ENCODE results near the gene HEXIM2. TPM values are rescaled to one million over a fixed set of nuclear protein-coding genes. Genes with fewer than 3 reads are reported as not detected.
"Not testable (repeated sequence)": the region's sequence is repeated elsewhere in the genome, so short reads cannot be mapped to it uniquely, and the experiment has no call there.

HEXIM2 gene
- total RNA-seq, 4 donors from 2014 or later = 3.8 to 11.1 (median 8.6) TPM

DNA sequence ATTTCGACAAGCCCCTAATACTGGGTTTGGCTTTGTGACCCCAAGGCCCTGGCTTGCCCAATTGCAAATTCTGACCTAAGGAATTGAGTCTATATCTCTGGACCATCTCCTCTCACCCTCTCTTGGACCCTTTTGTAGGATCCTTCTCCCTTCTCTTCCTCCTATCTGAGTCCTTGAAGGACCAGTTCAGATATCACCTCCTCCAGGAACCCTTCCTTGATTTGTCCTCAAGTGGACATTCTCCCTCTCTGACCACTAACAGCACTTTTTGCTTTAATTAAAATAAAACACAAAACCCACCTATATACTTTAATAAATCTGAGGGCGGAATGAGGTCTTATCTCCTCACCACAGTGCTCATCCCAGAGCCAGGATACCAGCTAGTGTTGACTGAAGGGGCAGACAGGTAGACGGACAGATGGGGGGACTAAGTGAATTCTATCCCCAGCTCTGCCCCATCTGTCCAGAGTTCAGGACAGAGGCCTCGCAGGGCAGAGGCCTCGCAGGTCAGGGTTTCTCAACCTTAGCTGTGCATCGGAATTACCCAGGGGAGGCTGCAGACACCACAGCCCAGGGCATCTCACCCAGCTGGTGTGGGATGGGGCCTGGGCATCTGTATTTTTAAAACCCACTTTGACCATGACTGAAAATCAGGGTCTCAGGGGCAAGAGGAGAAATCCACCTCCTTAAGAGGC, 38.5 kb upstream of the HEXIM2 start:
- ATAC-seq = no peak
- peaks cover 0 to 32% of the 10 kb centered on the region in 2 donors for H3K36me3 ChIP-seq
- no peak for TF ChIP-seq EP300 (IDR thresholded peaks at IDR 0.05)
- no peak for TF ChIP-seq POLR2AphosphoS5 (IDR thresholded peaks at IDR 0.05)
- no peak for TF ChIP-seq POLR2A (IDR thresholded peaks at IDR 0.05)
- TF ChIP-seq, protein P1, sequence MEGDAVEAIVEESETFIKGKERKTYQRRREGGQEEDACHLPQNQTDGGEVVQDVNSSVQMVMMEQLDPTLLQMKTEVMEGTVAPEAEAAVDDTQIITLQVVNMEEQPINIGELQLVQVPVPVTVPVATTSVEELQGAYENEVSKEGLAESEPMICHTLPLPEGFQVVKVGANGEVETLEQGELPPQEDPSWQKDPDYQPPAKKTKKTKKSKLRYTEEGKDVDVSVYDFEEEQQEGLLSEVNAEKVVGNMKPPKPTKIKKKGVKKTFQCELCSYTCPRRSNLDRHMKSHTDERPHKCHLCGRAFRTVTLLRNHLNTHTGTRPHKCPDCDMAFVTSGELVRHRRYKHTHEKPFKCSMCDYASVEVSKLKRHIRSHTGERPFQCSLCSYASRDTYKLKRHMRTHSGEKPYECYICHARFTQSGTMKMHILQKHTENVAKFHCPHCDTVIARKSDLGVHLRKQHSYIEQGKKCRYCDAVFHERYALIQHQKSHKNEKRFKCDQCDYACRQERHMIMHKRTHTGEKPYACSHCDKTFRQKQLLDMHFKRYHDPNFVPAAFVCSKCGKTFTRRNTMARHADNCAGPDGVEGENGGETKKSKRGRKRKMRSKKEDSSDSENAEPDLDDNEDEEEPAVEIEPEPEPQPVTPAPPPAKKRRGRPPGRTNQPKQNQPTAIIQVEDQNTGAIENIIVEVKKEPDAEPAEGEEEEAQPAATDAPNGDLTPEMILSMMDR (IDR thresholded peaks at IDR 0.05) = no peak
- peak overlapping the region in 3 of 4 donors; percentile 21 to 68 (median 62) for H3K27ac ChIP-seq
- H3K9me3 ChIP-seq = no peaks in the 10 kb centered on the region
- peaks cover 0 to 63% (median 26%) of the 10 kb centered on the region in 3 donors for H3K4me1 ChIP-seq
- H3K27me3 ChIP-seq = no peaks in the 10 kb centered on the region
- H3K4me3 ChIP-seq = no peak overlapping the region
- WGBS, 2 donors (ENCODE audit: low coverage in 1 of 2) = 89 to 96% methylated on average over 1 to 2 of the region's 6 CpGs

DNA sequence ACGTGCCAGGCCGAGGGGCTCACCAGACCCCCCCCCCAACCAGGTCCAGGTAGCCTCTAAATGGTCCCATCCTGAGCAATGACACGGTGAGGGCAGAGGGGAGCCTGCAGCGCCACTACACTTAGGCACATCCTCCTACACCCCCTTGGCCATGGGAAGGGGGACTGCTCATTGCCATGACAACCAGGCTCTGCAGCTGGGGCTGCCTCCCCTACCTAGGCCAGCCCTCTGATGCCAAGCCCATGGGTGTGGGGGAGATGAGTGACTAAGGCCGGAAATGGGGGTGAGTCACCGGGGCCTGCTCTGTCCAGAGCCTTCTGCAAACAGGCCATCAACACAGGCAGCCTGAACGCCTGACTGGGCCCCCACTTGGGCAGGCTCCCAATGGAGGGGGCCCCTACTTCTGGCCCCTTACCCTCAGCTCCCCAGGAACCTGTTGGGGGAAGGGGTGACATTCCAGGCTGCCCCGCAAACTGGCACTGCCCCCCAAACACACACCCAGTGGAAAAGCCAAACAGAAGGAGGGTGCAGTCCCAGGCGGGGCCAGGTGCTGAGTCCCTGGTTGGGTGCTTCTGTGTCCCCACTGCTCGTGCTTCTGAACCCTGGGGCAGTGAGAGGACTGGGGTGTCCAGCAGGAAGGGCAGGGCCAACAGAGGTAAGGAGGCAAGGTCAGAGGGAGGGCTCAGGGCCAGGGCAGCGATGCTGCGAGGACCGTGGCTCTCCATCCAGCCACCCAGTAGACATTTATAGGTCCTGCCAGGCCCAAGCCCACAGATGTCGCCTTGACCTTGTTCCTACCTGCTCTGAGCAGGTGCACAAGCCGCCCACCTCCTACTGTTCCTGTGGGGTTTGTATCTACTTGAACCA, 37.5 kb upstream of the HEXIM2 start:
- peaks cover 0 to 22% of the 10 kb centered on the region in 2 donors for H3K36me3 ChIP-seq
- 79 to 100% methylated on average over 4 to 5 of the region's 15 CpGs for WGBS, 2 donors (ENCODE audit: low coverage in 1 of 2)
- TF ChIP-seq, protein P1 (IDR thresholded peaks at IDR 0.05) = no peak
- TF ChIP-seq POLR2AphosphoS5 (IDR thresholded peaks at IDR 0.05) = no peak
- TF ChIP-seq EP300 (IDR thresholded peaks at IDR 0.05) = no peak
- no peak for TF ChIP-seq POLR2A (IDR thresholded peaks at IDR 0.05)
- no peaks in the 10 kb centered on the region for H3K27me3 ChIP-seq
- ATAC-seq = peak; percentile 77
- H3K4me3 ChIP-seq = no peak overlapping the region
- peak overlapping the region in 3 of 4 donors; percentile 21 to 68 (median 62) for H3K27ac ChIP-seq
- peaks cover 0 to 72% (median 30%) of the 10 kb centered on the region in 3 donors for H3K4me1 ChIP-seq
- H3K9me3 ChIP-seq = no peaks in the 10 kb centered on the region

DNA sequence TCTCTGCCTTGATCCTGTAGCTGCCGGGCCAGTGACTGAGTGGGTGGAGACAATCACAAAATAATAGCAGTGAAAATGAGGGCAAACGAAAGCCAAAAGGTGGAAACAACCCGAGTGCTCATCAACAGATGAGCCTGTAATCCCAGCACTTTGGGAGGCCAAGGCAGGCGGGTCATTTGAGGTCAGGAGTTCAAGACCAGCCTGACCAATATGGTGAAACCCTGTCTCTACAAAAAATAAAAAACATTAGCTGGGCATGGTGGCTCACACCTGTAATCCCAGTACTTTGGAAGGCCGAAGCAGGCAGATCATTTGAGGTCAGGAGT, 36.9 kb upstream of the HEXIM2 start:
- H3K4me3 ChIP-seq, H3K9me3 ChIP-seq, H3K27me3 ChIP-seq, ATAC-seq: not testable (repeated sequence)
- Histone ChIP-seq H3K36me3 (peaks cover 0 to 16% of the 10 kb centered on the region in 2 donors), H3K27ac (peak overlapping the region in 3 of 4 donors; percentile 21 to 68 (median 62)), H3K4me1 (peaks cover 0 to 78% (median 33%) of the 10 kb centered on the region in 3 donors)
- whole genome bisulfite sequencing, 2 donors (ENCODE audit: low coverage in 1 of 2) = 77 to 100% methylated on average over 1 to 3 of the region's 5 CpGs

DNA sequence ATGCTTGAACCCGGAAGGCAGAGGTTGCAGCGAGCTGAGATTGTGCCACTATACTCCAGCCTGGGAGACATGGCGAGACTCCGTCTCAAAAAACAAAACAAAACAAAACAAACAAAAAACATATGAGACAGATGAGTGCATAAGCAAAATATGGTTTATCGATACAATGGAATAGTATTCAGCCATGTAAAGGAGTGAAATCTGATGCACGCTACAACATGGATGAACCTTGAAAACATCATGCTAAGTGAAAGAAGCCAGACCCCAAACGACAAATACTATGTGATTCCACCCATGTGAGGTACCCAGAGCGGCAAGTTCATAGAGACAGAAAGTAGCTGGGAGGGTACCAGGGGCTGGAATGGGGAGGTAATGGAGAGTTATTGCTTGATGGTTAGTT, 36.2 kb upstream of the HEXIM2 start:
- WGBS, 2 donors (ENCODE audit: low coverage in 1 of 2) = 89 to 100% methylated on average over 1 to 6 of the region's 8 CpGs
- Histone ChIP-seq H3K36me3 (peaks cover 0 to 9% of the 10 kb centered on the region in 2 donors), H3K27ac (no peak overlapping the region), H3K4me1 (peaks cover 0 to 85% (median 39%) of the 10 kb centered on the region in 3 donors), H3K9me3 (no peaks in the 10 kb centered on the region), H3K27me3 (no peaks in the 10 kb centered on the region), H3K4me3 (no peak overlapping the region)
- no peak for ATAC-seq
- TF ChIP-seq, protein P1 (IDR thresholded peaks at IDR 0.05) = no peak
- TF ChIP-seq POLR2AphosphoS5 (IDR thresholded peaks at IDR 0.05) (no peak), POLR2A (IDR thresholded peaks at IDR 0.05) (no peak), EP300 (IDR thresholded peaks at IDR 0.05) (no peak)

DNA sequence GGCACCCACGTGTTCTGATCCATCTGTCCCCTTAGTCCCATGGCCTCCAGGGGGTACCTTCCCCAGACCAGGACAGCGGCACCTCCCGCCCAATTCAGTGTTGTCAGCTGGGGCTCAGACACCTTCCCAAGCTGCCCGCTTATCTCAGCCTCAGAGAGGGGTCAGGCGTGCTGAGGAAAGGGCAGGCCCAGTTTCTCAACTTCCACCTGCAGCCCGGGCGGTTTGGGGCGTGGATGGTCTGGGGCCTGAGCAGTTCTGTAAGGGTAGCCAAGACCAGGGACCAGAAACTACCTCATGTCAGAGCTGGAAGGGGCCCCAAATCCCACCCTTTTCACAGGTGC, 34.5 kb upstream of the HEXIM2 start:
- Histone ChIP-seq H3K4me3 (no peak overlapping the region), H3K27me3 (no peaks in the 10 kb centered on the region), H3K27ac (peak overlapping the region in 3 of 4 donors; percentile 97 to 100 (median 100)), H3K9me3 (no peaks in the 10 kb centered on the region), H3K36me3 (no peaks in the 10 kb centered on the region), H3K4me1 (peaks cover 0 to 87% (median 45%) of the 10 kb centered on the region in 3 donors)
- TF ChIP-seq EP300 (IDR thresholded peaks at IDR 0.05) (no peak), POLR2A (IDR thresholded peaks at IDR 0.05) (no peak), POLR2AphosphoS5 (IDR thresholded peaks at IDR 0.05) (no peak)
- TF ChIP-seq, protein P1 (IDR thresholded peaks at IDR 0.05) = no peak
- WGBS, 2 donors (ENCODE audit: low coverage in 1 of 2) = 80 to 83% methylated on average over 1 of the region's 8 CpGs
- no peak for ATAC-seq

Measured in gastroesophageal sphincter (tissue), 4 donors.